BE2C (cell line): ENCODE data around the gene BCAR3.

Experiments used
- DNase-seq: peaks from one replicate; pipeline ENCODE4 v3.0.0-alpha.2; 2020
- H3K27me3 ChIP-seq: fragments of 250-450 bp; sonication (Bioruptor Pico); 2 replicates; pipeline ENCODE4 v1.5.1; 2020; ENCODE audit warnings: mild to moderate bottlenecking
- H3K36me3 ChIP-seq: fragments of 250-450 bp; sonication (Bioruptor Pico); 2 replicates; pipeline ENCODE4 v1.5.1; 2020; ENCODE audit warnings: mild to moderate bottlenecking
- H3K4me1 ChIP-seq: fragments of 250-450 bp; sonication (Bioruptor Pico); 2 replicates; pipeline ENCODE4 v1.5.1; 2020
- H3K4me3 ChIP-seq: 2 replicates; pipeline ENCODE4 v1.5.1; 2011; ENCODE audit warnings: low read depth, low read length
- H3K9me3 ChIP-seq: fragments of 250-450 bp; sonication (Bioruptor Pico); 2 replicates; pipeline ENCODE4 v1.5.1; 2020
- TF ChIP-seq, protein P1 (sequence below): IDR thresholded peaks from 2 replicates; pipeline ENCODE4 v1.5.1; 2012; ENCODE audit warnings: mild to moderate bottlenecking, low read depth, low read length

Gene BCAR3

DNA sequence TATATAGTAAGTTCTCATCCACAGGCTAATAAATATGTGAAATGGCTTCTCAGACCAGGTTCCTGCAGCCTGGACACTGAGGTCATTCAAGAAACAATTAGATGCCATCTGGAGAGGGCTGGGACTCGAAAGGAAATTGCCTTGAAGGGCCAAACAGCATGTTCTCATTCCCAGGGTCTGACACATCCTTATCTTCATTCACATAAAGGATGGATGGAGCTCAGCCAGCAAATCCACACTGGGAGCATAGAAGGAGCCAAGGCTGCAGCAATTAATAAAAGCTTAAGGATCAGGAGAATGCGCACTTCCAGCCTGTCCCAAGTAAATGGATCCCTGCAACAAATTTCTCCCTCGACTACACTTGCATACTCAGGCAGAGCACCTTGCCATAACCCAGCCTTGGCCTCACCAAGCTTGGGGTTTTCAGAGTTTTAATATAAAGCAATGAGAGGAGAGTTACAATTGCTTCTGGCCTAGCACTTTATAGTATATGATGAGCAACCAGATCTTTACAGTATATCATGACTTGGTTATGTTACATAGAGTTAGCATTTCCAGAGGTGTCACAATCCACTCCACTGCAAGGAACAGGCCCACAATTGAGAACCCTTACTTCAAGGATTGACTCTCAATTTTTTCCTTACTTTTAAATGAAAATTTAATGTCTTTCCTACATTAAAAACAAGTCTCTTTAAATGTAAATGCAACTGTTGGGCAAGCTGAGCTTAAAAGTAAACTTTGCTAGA lies 55.9 kb downstream of the BCAR3 start:
- Histone ChIP-seq H3K4me1 (peaks cover 29% of the 10 kb centered on the region), H3K36me3 (no peaks in the 10 kb centered on the region; the same call in 1 of the 2 replicates)

GRCh38 chr1:93623875-93624274 lies 57.8 kb downstream of the BCAR3 start:
- Histone ChIP-seq H3K27me3 (no peaks in the 10 kb centered on the region), H3K4me3 (no peak overlapping the region), H3K9me3 (no peaks in the 10 kb centered on the region), H3K4me1 (peaks cover 23% of the 10 kb centered on the region), H3K36me3 (no peaks in the 10 kb centered on the region; the same call in 1 of the 2 replicates)
- TF ChIP-seq, protein P1, sequence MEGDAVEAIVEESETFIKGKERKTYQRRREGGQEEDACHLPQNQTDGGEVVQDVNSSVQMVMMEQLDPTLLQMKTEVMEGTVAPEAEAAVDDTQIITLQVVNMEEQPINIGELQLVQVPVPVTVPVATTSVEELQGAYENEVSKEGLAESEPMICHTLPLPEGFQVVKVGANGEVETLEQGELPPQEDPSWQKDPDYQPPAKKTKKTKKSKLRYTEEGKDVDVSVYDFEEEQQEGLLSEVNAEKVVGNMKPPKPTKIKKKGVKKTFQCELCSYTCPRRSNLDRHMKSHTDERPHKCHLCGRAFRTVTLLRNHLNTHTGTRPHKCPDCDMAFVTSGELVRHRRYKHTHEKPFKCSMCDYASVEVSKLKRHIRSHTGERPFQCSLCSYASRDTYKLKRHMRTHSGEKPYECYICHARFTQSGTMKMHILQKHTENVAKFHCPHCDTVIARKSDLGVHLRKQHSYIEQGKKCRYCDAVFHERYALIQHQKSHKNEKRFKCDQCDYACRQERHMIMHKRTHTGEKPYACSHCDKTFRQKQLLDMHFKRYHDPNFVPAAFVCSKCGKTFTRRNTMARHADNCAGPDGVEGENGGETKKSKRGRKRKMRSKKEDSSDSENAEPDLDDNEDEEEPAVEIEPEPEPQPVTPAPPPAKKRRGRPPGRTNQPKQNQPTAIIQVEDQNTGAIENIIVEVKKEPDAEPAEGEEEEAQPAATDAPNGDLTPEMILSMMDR, result no peak
- DNase-seq, result no peak

More for the DNA sequence above, 55.9 kb downstream of the BCAR3 start:
- DNase-seq, result peak; percentile 44
- H3K4me3 ChIP-seq, result no peak overlapping the region
- no peaks in the 10 kb centered on the region for H3K9me3 ChIP-seq
- no peaks in the 10 kb centered on the region for H3K27me3 ChIP-seq
- TF ChIP-seq, protein P1, result no peak

DNA sequence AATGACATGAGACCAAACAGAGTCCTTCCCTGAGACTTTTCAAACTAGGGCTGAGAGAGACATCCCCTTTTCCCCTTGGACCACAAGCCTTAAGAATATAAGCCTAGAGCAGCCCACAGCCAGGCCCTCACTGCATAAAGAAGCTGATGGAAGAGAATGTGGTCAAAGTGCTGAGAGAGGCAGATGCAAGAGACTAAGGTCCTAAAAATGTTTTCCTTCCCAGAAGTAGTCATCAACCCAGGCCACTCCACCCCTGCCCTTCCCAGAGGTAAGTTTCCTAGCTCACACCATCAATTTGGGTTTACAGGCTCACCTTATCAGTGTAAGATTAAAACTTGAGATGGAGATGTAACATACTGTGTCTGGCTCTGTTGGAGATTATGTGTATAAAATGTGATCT lies 58.2 kb downstream of the BCAR3 start:
- Histone ChIP-seq H3K4me3 (no peak overlapping the region), H3K36me3 (no peaks in the 10 kb centered on the region; the same call in 1 of the 2 replicates), H3K27me3 (no peaks in the 10 kb centered on the region), H3K4me1 (peaks cover 23% of the 10 kb centered on the region), H3K9me3 (no peaks in the 10 kb centered on the region)
- DNase-seq, result no peak
- TF ChIP-seq, protein P1, result no peak

GRCh38 chr1:93621246-93621645 lies 60.4 kb downstream of the BCAR3 start:
- H3K4me1 ChIP-seq, result peaks cover 40% of the 10 kb centered on the region
- H3K9me3 ChIP-seq, result no peaks in the 10 kb centered on the region
- no peak overlapping the region for H3K4me3 ChIP-seq
- TF ChIP-seq, protein P1, result no peak
- DNase-seq, result no peak
- H3K36me3 ChIP-seq, result no peaks in the 10 kb centered on the region; the same call in 1 of the 2 replicates
- H3K27me3 ChIP-seq, result no peaks in the 10 kb centered on the region

GRCh38 chr1:93620841-93621210 lies 60.8 kb downstream of the BCAR3 start:
- no peaks in the 10 kb centered on the region; the same call in 1 of the 2 replicates for H3K36me3 ChIP-seq
- TF ChIP-seq, protein P1, result no peak
- H3K4me3 ChIP-seq, result no peak overlapping the region
- no peaks in the 10 kb centered on the region for H3K27me3 ChIP-seq
- no peak for DNase-seq
- peaks cover 40% of the 10 kb centered on the region for H3K4me1 ChIP-seq
- H3K9me3 ChIP-seq, result no peaks in the 10 kb centered on the region

- H3K36me3 ChIP-seq, result peaks cover 2% of the 10 kb centered on the region
- no peaks in the 10 kb centered on the region for H3K9me3 ChIP-seq
- no peaks in the 10 kb centered on the region for H3K27me3 ChIP-seq
- H3K4me3 ChIP-seq, result no peak overlapping the region
- TF ChIP-seq, protein P1, result no peak
- H3K4me1 ChIP-seq, result peaks cover 45% of the 10 kb centered on the region
- no peak for DNase-seq
These were observed 61.3 kb downstream of the BCAR3 start for GRCh38 chr1:93620172-93620840.
